Measurements from ENCODE around the gene APEH.

Gene APEH

DNA sequence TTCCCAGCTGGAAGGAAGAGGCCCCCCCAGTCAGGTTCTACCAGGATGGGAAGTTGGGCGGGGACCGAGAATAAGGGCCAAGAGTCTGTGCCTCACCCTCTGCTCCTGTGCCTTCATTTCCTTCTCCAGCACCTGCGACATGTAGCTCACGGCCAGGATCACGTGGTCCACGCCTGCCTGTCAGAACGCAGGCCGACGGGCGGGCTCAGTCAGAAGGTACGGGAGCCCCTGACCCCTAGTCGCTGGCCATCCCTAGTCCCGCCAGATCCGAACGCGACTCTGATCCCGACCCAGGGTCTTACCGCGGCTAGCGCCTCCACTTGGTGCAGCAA, 49.1 kb downstream of the APEH start:
- Histone ChIP-seq H3K36me3 (ENCODE audit: control insufficient read depth, insufficient read depth, low read length) (peaks cover 29% of the 10 kb centered on the region), H3K9ac (ENCODE audit: low read length) (peak overlapping the region; percentile 98), H3K27ac (ENCODE audit: low read depth, low read length) (peak overlapping the region; percentile 88), H3K4me3 (ENCODE audit: low read length) (peak overlapping the region; percentile 99), H3K4me1 (ENCODE audit: control insufficient read depth, insufficient read depth, low read length) (peaks cover 22% of the 10 kb centered on the region), H3K27me3 (ENCODE audit: control insufficient read depth, insufficient read depth, low read length) (no peaks in the 10 kb centered on the region)

DNA sequence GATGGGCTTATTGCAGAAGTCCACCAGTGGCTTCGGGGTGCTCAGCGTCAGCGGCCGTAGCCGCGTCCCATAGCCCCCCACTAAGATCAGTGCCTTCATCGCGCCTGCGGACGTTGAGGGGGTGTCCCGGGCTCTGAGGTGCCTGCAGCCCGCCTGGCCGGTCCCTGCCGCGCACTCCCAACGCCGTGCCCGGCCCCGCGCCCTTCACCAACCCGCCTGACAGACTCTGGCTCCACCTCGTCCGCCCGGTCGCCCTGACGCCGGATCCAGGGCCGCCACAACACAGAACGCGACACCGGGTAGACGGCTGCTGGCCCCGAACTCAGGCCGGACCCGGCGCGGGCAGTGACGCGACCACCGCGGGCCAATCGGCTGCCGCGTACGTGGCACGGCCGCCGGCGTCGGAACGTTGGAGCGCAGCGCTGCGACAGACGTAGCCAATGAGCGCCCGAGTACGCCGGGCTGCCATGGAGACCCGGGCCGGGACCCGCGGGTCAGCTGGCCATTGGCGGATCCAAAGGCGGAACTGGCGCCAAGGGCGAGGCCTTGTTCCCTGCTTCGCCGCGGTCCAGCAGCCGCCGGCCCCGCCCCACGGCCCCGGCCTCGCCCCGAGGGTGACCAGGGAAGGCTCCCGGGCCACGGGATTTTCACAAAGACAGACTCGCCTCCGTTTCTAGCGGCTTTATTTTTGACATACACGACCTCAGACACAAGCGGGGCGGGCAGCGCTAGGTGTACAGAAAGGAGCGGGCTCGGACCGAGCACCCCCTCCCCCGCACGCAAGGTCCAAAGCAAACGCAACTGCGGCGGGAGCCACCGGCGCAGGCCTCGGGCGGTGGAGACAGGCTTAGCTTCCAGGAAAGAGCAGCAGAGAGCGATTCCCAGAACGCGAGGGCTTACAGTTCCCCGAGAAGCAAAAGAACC, 49.7 kb downstream of the APEH start, which contains the start of gene GMPPB:
Gene GMPPB (minus strand): TSS at position 324 of the 924 bp plus-strand sequence. CDS start 225 bp downstream, at position 99.
- Histone ChIP-seq H3K27ac (ENCODE audit: low read depth, low read length) (peak within 1 kb of the TSS; percentile 88), H3K4me1 (ENCODE audit: control insufficient read depth, insufficient read depth, low read length) (peaks cover 19% of the 10 kb centered on the region), H3K9ac (ENCODE audit: low read length) (peak within 1 kb of the TSS; percentile 98), H3K4me3 (ENCODE audit: low read length) (peak within 1 kb of the TSS; percentile 99), H3K36me3 (ENCODE audit: control insufficient read depth, insufficient read depth, low read length) (peaks cover 29% of the 10 kb centered on the region), H3K27me3 (ENCODE audit: control insufficient read depth, insufficient read depth, low read length) (no peaks in the 10 kb centered on the region)

DNA sequence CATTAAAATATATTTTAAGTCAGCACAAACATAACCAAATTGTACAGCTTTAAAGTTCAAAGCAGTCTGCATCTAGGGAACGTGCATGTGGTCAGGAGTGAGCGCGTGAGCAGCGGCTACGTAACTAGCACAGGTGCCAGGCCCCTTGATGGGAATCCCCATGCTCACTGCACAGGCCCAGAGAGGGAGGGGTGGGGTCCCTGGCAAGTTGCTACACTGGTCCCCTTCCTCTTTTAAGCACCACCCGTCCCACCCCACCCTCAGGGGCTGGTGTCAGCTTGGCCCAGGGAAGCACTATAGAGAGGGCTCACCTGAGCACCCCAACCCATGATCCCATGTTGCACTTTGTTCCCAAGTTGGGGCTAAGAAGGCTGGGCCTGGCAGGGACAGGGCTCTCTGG, 50.4 kb downstream of the APEH start:
- Histone ChIP-seq H3K4me1 (ENCODE audit: control insufficient read depth, insufficient read depth, low read length) (peaks cover 14% of the 10 kb centered on the region), H3K36me3 (ENCODE audit: control insufficient read depth, insufficient read depth, low read length) (peaks cover 29% of the 10 kb centered on the region), H3K27ac (ENCODE audit: low read depth, low read length) (peak overlapping the region; percentile 81), H3K9ac (ENCODE audit: low read length) (peak overlapping the region; percentile 57), H3K27me3 (ENCODE audit: control insufficient read depth, insufficient read depth, low read length) (no peaks in the 10 kb centered on the region), H3K4me3 (ENCODE audit: low read length) (peak overlapping the region; percentile 81)

DNA sequence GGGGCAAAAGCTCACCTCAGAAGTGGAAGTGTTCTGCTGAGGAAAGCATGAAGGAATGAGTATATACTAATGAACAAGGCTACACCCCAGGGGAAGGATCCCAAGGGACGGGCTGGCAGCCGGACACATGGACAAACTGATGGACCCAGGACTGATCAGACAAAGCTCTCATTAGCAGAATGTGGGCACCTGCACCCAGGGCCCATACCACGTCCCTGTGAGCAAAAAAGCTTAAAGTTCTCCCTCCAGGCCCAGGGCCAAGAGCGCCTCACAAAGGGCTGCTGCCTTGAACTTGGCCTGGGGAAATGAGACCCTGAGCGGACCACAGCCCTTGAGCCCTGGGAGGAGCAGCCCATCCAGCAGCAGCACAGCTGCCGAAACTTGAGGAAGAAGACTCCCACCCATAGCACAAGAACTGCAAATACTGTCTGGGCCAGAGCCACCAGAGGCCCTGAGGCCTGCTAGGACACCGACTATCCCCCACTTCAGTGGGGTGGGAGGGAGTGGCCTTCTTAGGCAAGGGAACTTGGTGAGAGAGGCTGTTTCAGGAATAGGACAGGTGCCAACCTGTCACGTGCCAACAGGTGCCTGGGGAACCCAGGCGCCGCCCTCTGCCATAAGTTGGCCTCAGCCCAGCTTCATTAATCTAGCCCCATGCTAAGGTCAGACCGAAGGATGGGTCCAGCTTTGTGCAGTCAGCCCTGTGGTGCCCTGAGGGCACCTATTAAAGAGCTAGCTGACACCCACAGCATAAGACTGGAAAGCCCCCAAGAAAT, 51.9 kb downstream of the APEH start:
- Histone ChIP-seq H3K27me3 (ENCODE audit: control insufficient read depth, insufficient read depth, low read length) (no peaks in the 10 kb centered on the region), H3K27ac (ENCODE audit: low read depth, low read length) (no peak overlapping the region), H3K4me3 (ENCODE audit: low read length) (no peak overlapping the region), H3K4me1 (ENCODE audit: control insufficient read depth, insufficient read depth, low read length) (peaks cover 14% of the 10 kb centered on the region), H3K36me3 (ENCODE audit: control insufficient read depth, insufficient read depth, low read length) (peaks cover 26% of the 10 kb centered on the region), H3K9ac (ENCODE audit: low read length) (no peak overlapping the region)

DNA sequence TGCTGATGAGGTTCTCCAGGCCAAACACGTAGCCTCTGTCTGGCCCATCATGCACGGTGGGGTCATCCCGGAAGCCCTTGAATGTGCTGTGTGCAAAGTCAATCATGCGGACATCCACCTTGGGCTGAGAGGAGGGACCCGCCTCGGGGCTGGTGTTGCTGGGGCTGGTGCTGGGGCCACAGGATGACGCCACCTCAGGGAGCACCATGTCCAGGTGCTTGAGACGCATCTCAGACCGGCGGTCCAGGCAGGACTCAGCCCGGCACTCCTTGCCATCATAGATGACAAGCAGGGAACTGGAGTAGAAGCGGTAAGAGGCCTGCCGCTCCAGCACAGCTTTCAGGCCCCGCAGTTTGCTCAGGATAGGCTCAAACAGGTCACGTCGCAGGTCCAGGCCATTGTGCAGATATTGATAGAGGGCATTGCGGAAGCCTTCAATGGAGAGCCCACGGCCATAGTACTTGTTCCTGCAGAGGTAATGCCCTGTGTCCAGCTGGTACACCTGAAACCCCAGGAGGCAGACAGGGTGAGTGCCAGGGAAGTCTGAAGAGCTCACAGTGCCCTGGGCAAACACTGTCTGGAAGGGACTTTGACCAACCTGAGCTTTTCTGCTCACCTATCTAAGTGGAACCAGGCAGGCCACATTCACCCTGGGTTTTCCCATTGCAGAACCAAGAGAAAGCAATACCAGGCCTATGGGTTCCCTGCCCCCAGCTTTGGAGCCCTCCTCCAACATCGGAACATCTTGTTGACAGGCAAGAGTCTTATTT, 53.2 kb downstream of the APEH start:
- Histone ChIP-seq H3K36me3 (ENCODE audit: control insufficient read depth, insufficient read depth, low read length) (peaks cover 28% of the 10 kb centered on the region), H3K9ac (ENCODE audit: low read length) (no peak overlapping the region), H3K27ac (ENCODE audit: low read depth, low read length) (no peak overlapping the region)

DNA sequence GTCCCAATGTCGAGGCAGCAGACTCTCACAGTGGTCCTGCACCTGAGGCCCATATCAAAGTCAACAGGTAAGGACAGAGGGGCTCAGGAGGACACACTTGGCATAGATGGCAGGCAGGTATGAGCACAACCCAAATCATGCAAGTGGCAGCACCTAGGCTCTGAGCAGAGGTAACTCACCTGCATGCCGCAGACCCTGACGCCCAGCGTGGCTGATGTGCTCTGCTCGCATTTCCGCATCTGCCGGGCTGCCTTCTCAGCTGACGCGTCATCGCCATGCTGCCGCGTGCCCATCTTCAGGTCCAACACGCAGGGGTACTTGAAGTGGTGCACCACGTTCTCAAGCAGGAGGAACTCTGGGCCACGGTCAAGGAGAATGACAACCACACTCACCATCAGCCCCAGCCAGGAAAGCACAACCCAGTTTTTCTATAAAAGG, 53.8 kb downstream of the APEH start:
- no peak overlapping the region for H3K9ac ChIP-seq (ENCODE audit: low read length)
- H3K27ac ChIP-seq (ENCODE audit: low read depth, low read length), result no peak overlapping the region
- H3K27me3 ChIP-seq (ENCODE audit: control insufficient read depth, insufficient read depth, low read length), result no peaks in the 10 kb centered on the region
- H3K4me3 ChIP-seq (ENCODE audit: low read length), result no peak overlapping the region
- H3K4me1 ChIP-seq (ENCODE audit: control insufficient read depth, insufficient read depth, low read length), result peaks cover 7% of the 10 kb centered on the region
- H3K36me3 ChIP-seq (ENCODE audit: control insufficient read depth, insufficient read depth, low read length), result peaks cover 32% of the 10 kb centered on the region

More for the DNA sequence above, 53.2 kb downstream of the APEH start:
- peaks cover 13% of the 10 kb centered on the region for H3K4me1 ChIP-seq (ENCODE audit: control insufficient read depth, insufficient read depth, low read length)
- H3K4me3 ChIP-seq (ENCODE audit: low read length), result no peak overlapping the region
- no peaks in the 10 kb centered on the region for H3K27me3 ChIP-seq (ENCODE audit: control insufficient read depth, insufficient read depth, low read length)

DNA sequence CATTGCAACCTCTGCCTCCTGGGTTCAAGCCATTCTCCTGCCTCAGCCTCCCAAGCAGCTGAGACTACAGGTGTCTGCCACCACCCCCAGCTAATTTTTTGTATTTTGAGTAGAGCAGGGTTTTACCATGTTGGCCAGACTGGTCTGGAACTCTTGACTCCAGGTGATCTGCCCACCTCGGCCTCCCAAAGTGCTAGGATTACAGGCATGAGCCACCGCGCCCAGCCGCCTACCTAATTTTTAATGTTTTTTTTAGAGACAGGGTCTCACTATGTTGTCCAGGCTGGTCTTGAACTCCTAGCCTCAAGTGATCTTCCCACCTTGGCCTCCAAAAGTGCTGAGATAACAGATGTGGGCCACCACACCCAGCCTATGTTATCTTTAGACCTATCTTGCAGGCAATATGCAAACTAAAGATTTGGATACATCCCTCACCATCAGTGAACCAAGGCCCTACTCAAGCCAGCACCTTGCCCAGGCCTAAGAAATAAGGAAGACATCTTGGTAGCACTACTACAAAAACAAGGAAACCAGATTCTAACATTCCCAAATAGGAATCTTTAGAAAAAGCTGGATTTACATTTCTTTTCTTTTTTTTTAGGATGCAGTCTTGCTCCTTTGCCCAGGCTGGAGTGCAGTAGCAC, 55.9 kb downstream of the APEH start:
- Histone ChIP-seq H3K27me3 (ENCODE audit: control insufficient read depth, insufficient read depth, low read length) (no peaks in the 10 kb centered on the region), H3K4me3 (ENCODE audit: low read length) (no peak overlapping the region), H3K27ac (ENCODE audit: low read depth, low read length) (no peak overlapping the region), H3K36me3 (ENCODE audit: control insufficient read depth, insufficient read depth, low read length) (peaks cover 34% of the 10 kb centered on the region), H3K9ac (ENCODE audit: low read length) (no peak overlapping the region), H3K4me1 (ENCODE audit: control insufficient read depth, insufficient read depth, low read length) (no peaks in the 10 kb centered on the region)

DNA sequence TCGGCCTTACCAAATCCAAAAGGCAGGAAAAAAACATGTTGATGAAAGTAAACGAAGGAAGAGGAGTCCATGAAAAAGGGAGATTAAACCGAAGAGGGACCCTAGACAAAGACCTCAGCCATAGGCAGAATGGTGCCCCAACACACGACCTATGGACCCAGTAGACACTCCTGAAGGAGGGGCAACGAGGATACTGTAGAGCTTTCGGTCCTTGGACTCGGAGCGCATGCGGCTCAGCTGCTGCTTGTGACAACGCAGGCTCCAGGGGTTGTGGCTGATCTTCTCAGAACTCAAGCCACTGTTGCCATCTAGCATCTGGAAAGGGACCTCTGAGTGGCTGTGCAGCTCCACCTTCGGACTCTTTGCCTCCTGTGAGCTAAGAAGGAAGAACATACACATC, 58.4 kb downstream of the APEH start:
- no peaks in the 10 kb centered on the region for H3K27me3 ChIP-seq (ENCODE audit: control insufficient read depth, insufficient read depth, low read length)
- no peak overlapping the region for H3K4me3 ChIP-seq (ENCODE audit: low read length)
- H3K36me3 ChIP-seq (ENCODE audit: control insufficient read depth, insufficient read depth, low read length), result peaks cover 23% of the 10 kb centered on the region
- H3K27ac ChIP-seq (ENCODE audit: low read depth, low read length), result no peak overlapping the region
- no peaks in the 10 kb centered on the region for H3K4me1 ChIP-seq (ENCODE audit: control insufficient read depth, insufficient read depth, low read length)
- H3K9ac ChIP-seq (ENCODE audit: low read length), result no peak overlapping the region

DNA sequence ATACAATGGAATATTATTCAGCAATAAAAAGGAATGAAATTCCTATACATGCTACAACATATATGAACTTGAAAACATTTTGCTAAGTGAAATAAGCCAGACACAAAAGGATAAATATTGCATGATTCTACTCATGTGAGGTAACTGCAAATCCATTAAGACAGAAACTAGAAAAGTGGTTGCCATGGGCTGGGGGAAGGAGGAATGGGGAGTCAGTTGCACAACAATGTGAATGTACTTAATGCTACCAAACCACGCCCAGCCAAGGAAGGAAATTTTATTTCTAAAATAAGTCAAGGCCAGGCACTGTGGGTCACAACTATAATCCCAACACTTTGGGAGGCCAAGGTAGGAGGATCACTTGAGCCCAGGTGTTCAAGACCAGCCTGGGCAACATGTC, 59.4 kb downstream of the APEH start:
- Histone ChIP-seq H3K27me3 (ENCODE audit: control insufficient read depth, insufficient read depth, low read length) (no peaks in the 10 kb centered on the region), H3K4me1 (ENCODE audit: control insufficient read depth, insufficient read depth, low read length) (no peaks in the 10 kb centered on the region), H3K27ac (ENCODE audit: low read depth, low read length) (no peak overlapping the region), H3K36me3 (ENCODE audit: control insufficient read depth, insufficient read depth, low read length) (peaks cover 23% of the 10 kb centered on the region), H3K4me3 (ENCODE audit: low read length) (no peak overlapping the region), H3K9ac (ENCODE audit: low read length) (no peak overlapping the region)
